HEK293 (cell line): Measurements from ENCODE around the gene REEP6.

Experiments used
- CTCF ChIA-PET: fragments of 350-600 bp; formaldehyde crosslinking; extraction: SDS; loops from one replicate; lab custom pipeline; 2021; ENCODE audit warnings: antibody characterized with exemption; lab: Yijun Ruan, JAX
- POLR2A ChIA-PET: fragments of 300-600 bp; formaldehyde crosslinking; extraction: SDS; loops from one replicate; lab custom pipeline; 2020; ENCODE audit warnings: antibody characterized with exemption, inconsistent platforms; lab: Yijun Ruan, JAX
- H3K27ac ChIP-seq: fragments of 200-500 bp; sonication (Bioruptor generic); 2 replicates; pipeline ENCODE4 v1.5.1; 2014; ENCODE audit warnings: low read depth, low read length, control low read depth, inconsistent platforms; ENCODE audit errors: extremely low read depth
- H3K36me3 ChIP-seq, 2 experiments: fragments of 200-500 bp in 1 of 2; sonication (Bioruptor generic) in 1 of 2; 1 replicate in 1 of 2; 2 replicates in 1 of 2; pipeline ENCODE4 v1.5.1; 2014 to 2017; ENCODE audit warnings: inconsistent platforms in 2 of 2, low read length in 2 of 2; ENCODE audit not compliant: control insufficient read depth in 2 of 2, insufficient read depth in 1 of 2
- H3K4me1 ChIP-seq: fragments of 200-500 bp; sonication (Bioruptor generic); 2 replicates; pipeline ENCODE4 v1.5.1; 2014; ENCODE audit warnings: mild to moderate bottlenecking, low read length, inconsistent platforms; ENCODE audit not compliant: control insufficient read depth, insufficient read depth
- H3K4me3 ChIP-seq: 2 replicates; pipeline ENCODE4 v1.5.1; 2011; ENCODE audit warnings: low read depth, mild to moderate bottlenecking, control low read depth, low read length, moderate library complexity
- H3K9me3 ChIP-seq: fragments of 200-500 bp; sonication (Bioruptor generic); 2 replicates; pipeline ENCODE4 v1.5.1; 2014; ENCODE audit warnings: low read depth, low read length, inconsistent platforms; ENCODE audit not compliant: control insufficient read depth, insufficient read depth
- BCL11B ChIP-seq: fragments of 450-650 bp; formaldehyde crosslinking; IDR thresholded peaks from 2 replicates; pipeline ENCODE4 v1.5.1; 2016; ENCODE audit warnings: low read depth, missing biosample characterization, missing genetic modification characterization
- EGR2 ChIP-seq: fragments of 450-650 bp; formaldehyde crosslinking; IDR thresholded peaks from 2 replicates; pipeline ENCODE4 v1.5.1; 2016; ENCODE audit warnings: low read depth, missing biosample characterization, missing genetic modification characterization
- GLI4 ChIP-seq: fragments of 450-650 bp; formaldehyde crosslinking; IDR thresholded peaks from 2 replicates; pipeline ENCODE4 v1.5.1; 2016; ENCODE audit warnings: missing biosample characterization, missing genetic modification characterization
- GLIS1 ChIP-seq: fragments of 450-650 bp; formaldehyde crosslinking; IDR thresholded peaks from 2 replicates; pipeline ENCODE4 v1.5.1; 2016; ENCODE audit warnings: missing biosample characterization, missing genetic modification characterization
- YY1 ChIP-seq: fragments of 450-650 bp; formaldehyde crosslinking; IDR thresholded peaks from 2 replicates; pipeline ENCODE4 v1.5.1; 2018; ENCODE audit warnings: missing biosample characterization, missing genetic modification characterization
- ZBTB7A ChIP-seq: fragments of 450-650 bp; formaldehyde crosslinking; IDR thresholded peaks from 2 replicates; pipeline ENCODE4 v1.5.1; 2016; ENCODE audit warnings: low read depth, missing biosample characterization, missing genetic modification characterization
- ZFHX2 ChIP-seq: fragments of 450-650 bp; formaldehyde crosslinking; conservative IDR thresholded peaks from 2 replicates; pipeline ENCODE4 v1.5.1; 2016; ENCODE audit warnings: missing biosample characterization, missing genetic modification characterization
- ZFP3 ChIP-seq: fragments of 450-650 bp; formaldehyde crosslinking; IDR thresholded peaks from 2 replicates; pipeline ENCODE4 v1.5.1; 2016; ENCODE audit warnings: low read depth, missing biosample characterization, missing genetic modification characterization
- ZFP69B ChIP-seq: fragments of 450-650 bp; formaldehyde crosslinking; IDR thresholded peaks from 2 replicates; pipeline ENCODE4 v1.5.1; 2016; ENCODE audit warnings: missing biosample characterization, missing genetic modification characterization
- ZIC2 ChIP-seq: fragments of 450-650 bp; formaldehyde crosslinking; IDR thresholded peaks from 2 replicates; pipeline ENCODE4 v1.5.1; 2016; ENCODE audit warnings: missing biosample characterization, missing genetic modification characterization
- ZNF10 ChIP-seq: fragments of 450-650 bp; formaldehyde crosslinking; IDR thresholded peaks from 2 replicates; pipeline ENCODE4 v1.5.1; 2017; ENCODE audit warnings: missing biosample characterization, missing genetic modification characterization
- ZNF791 ChIP-seq: fragments of 450-650 bp; formaldehyde crosslinking; IDR thresholded peaks from 2 replicates; pipeline ENCODE4 v1.5.1; 2016; ENCODE audit warnings: missing biosample characterization, missing genetic modification characterization
- TF ChIP-seq, protein P1 (sequence below): fragments of 450-650 bp; formaldehyde crosslinking; IDR thresholded peaks from 2 replicates; pipeline ENCODE4 v1.5.1; 2016; ENCODE audit warnings: missing biosample characterization, missing genetic modification characterization
- TF ChIP-seq, protein P2 (sequence below): fragments of 450-650 bp; formaldehyde crosslinking; IDR thresholded peaks from 2 replicates; pipeline ENCODE4 v1.5.1; 2017; ENCODE audit warnings: missing biosample characterization, missing genetic modification characterization
- TF ChIP-seq, protein P3 (sequence below): fragments of 450-650 bp; formaldehyde crosslinking; IDR thresholded peaks from 2 replicates; pipeline ENCODE4 v1.5.1; 2016; ENCODE audit warnings: missing biosample characterization, missing genetic modification characterization
- TF ChIP-seq, protein P4 (sequence below): fragments of 450-650 bp; formaldehyde crosslinking; IDR thresholded peaks from 2 replicates; pipeline ENCODE4 v1.5.1; 2016; ENCODE audit warnings: missing biosample characterization, missing genetic modification characterization

REEP6 gene

DNA sequence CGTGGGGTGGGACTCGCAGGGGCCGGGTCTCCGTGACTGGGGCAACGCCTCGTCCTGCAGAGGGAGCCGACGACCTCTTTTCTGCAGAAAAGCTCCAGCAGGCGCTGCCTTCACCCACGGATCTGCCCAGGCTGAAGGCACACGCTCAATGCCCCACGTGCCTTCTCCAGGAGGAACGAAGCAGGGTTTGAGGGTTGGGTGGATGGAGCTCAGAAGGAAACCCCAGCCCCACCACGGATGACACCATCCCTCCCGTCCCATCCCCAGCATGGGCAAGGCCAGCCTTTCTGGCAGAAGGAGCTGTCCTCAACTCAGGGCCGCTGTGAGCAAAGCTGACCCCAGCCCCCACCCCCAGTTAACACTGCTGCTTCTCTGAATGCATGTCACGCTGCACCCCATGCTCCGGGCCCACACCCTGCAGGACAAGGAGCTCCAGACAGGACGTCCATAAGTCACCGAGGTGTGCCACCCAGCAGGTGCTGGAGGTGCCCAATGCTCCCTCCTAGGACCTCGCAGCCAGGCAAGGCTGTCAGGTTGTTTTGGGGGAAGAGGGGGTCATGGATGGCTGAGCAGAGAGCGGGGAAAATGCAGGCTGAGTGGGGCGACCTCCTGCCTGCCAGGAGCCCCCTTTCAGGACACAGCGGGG, 19.3 kb upstream of the REEP6 start (continued):
- TF ChIP-seq, protein P1, sequence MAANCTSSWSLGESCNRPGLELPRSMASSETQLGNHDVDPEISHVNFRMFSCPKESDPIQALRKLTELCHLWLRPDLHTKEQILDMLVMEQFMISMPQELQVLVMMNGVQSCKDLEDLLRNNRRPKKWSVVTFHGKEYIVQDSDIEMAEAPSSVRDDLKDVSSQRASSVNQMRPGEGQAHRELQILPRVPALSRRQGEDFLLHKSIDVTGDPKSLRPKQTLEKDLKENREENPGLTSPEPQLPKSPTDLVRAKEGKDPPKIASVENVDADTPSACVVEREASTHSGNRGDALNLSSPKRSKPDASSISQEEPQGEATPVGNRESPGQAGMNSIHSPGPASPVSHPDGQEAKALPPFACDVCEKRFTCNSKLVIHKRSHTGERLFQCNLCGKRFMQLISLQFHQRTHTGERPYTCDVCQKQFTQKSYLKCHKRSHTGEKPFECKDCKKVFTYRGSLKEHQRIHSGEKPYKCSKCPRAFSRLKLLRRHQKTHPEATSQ (tag by site-specific recombination), result no peak
- TF ChIP-seq ZNF10 (peak; percentile 17; the same call in 1 of the 2 replicates), ZIC2 (tag by site-specific recombination) (0 out of 2 replicates have a peak, but pooled peaks have one; percentile 20), YY1 (no peak), EGR2 (peak; percentile 42), ZFP69B (0 out of 2 replicates have a peak, but pooled peaks have one; percentile 35), ZFP3 (tag by site-specific recombination) (no peak), ZFHX2 (tag by site-specific recombination) (peak; percentile 77)
- TF ChIP-seq, protein P2, sequence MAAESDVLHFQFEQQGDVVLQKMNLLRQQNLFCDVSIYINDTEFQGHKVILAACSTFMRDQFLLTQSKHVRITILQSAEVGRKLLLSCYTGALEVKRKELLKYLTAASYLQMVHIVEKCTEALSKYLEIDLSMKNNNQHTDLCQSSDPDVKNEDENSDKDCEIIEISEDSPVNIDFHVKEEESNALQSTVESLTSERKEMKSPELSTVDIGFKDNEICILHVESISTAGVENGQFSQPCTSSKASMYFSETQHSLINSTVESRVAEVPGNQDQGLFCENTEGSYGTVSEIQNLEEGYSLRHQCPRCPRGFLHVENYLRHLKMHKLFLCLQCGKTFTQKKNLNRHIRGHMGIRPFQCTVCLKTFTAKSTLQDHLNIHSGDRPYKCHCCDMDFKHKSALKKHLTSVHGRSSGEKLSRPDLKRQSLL (tag by site-specific recombination), result peak; percentile 25; the same call in 1 of the 2 replicates

DNA sequence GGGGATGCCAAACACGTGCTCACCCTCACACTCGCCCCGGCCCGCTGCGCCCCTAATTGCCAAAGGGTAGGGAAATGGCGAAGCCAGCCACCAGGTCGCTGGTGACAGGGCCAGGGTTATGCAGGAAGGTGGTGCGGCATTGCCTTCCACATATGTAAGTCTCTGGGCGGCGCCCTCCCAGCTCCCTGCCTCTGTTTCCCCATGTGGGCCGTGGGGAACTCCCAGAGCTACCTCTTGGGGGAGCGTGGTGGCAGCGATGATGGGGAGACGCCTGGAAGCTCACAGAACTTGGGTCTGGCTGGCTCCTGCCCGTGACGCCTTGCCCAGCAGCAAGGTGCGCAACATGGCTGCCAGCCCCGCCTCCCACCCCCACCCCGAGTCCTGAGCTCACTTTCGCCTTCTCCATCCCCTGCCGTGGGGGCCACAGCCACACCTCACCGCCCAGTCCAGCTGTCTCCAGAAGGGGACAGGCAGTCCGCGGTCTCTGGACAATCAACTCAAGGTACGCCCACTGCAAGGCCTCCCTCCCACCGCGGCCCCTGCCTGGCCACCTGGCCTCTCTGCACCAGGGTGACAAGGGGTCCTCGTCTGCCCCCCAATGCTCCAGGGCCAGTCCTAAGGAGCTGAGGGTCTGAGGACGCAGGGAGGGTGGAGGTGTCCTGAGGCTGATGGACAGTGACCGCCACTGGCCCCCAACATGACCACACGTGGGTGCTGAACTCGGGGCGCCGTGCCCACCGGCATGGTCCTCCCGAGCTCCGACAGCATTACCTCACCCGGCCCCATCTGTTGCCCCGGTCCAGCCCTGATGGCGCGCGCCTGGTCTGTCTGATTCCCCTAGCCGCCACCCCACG, 18.5 kb upstream of the REEP6 start:
- H3K4me3 ChIP-seq, result no peak overlapping the region
- peaks cover 4 to 27% of the 10 kb centered on the region in 2 experiments; a peak in 2 of 3 replicates for H3K36me3 ChIP-seq
- peak; percentile 61 for TF ChIP-seq BCL11B
- TF ChIP-seq ZBTB7A (tag by site-specific recombination), result 0 out of 2 replicates have a peak, but pooled peaks have one; percentile 27
- TF ChIP-seq, protein P3, sequence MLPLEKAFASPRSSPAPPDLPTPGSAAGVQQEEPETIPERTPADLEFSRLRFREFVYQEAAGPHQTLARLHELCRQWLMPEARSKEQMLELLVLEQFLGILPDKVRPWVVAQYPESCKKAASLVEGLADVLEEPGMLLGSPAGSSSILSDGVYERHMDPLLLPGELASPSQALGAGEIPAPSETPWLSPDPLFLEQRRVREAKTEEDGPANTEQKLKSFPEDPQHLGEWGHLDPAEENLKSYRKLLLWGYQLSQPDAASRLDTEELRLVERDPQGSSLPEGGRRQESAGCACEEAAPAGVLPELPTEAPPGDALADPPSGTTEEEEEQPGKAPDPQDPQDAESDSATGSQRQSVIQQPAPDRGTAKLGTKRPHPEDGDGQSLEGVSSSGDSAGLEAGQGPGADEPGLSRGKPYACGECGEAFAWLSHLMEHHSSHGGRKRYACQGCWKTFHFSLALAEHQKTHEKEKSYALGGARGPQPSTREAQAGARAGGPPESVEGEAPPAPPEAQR, result no peak
- no peak for TF ChIP-seq GLI4 (tag by site-specific recombination)
- no peak for TF ChIP-seq ZNF791 (tag by site-specific recombination)
- TF ChIP-seq, protein P4, sequence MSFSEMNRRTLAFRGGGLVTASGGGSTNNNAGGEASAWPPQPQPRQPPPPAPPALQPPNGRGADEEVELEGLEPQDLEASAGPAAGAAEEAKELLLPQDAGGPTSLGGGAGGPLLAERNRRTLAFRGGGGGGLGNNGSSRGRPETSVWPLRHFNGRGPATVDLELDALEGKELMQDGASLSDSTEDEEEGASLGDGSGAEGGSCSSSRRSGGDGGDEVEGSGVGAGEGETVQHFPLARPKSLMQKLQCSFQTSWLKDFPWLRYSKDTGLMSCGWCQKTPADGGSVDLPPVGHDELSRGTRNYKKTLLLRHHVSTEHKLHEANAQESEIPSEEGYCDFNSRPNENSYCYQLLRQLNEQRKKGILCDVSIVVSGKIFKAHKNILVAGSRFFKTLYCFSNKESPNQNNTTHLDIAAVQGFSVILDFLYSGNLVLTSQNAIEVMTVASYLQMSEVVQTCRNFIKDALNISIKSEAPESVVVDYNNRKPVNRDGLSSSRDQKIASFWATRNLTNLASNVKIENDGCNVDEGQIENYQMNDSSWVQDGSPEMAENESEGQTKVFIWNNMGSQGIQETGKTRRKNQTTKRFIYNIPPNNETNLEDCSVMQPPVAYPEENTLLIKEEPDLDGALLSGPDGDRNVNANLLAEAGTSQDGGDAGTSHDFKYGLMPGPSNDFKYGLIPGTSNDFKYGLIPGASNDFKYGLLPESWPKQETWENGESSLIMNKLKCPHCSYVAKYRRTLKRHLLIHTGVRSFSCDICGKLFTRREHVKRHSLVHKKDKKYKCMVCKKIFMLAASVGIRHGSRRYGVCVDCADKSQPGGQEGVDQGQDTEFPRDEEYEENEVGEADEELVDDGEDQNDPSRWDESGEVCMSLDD (tag by site-specific recombination), result peak; percentile 47; the same call in 1 of the 2 replicates
- no peak for TF ChIP-seq GLIS1
- TF ChIP-seq, all 188 proteins: peak for 3
- Histone ChIP-seq H3K9me3 (no peaks in the 10 kb centered on the region), H3K27ac (no peak overlapping the region), H3K4me1 (peaks cover 12% of the 10 kb centered on the region)
- ChIA-PET CTCF (interaction anchor here (0.7 to 0.9 kb wide), 2 partner anchors 74 to 193 kb away, joined by 3 read pairs; no protein-coding TSS in a partner anchor), POLR2A (interaction anchor here (0.6 to 2.2 kb wide), 10 partner anchors 13 to 204 kb away, joined by 3 to 6 read pairs (median 4); partner anchors contain the start of genes CIRBP and REEP6)
